HG03565 (cell line): ENCODE results near the gene SLC8B1.

ENCODE experiments used
- ATAC-seq: cut with Tn5 transposase; IDR thresholded peaks from one replicate; pipeline ENCODE4 v1.9.1; 2021; ENCODE audit warnings: mild to moderate bottlenecking, moderate library complexity; ENCODE audit not compliant: unreplicated experiment

Gene SLC8B1

DNA sequence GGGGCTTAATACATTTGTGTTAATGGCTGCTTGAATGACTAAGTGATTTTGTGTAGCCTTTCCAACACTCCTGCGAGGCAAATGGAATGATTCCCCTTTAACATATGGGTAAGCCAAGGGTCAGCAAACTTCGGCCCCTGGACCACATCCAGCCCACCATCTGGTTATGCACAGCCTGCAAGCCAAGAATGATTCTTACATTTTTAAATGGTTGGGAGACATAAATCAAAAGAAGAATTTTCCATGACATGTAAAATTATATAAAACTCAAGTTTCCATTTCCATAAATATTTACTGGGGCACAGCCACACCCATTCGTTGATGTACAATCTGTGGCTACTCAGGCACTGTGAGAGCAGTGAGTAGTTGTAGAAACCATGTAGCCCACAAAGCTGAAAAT is 9.0 kb downstream of the SLC8B1 start:
- ATAC-seq, result no peak

DNA sequence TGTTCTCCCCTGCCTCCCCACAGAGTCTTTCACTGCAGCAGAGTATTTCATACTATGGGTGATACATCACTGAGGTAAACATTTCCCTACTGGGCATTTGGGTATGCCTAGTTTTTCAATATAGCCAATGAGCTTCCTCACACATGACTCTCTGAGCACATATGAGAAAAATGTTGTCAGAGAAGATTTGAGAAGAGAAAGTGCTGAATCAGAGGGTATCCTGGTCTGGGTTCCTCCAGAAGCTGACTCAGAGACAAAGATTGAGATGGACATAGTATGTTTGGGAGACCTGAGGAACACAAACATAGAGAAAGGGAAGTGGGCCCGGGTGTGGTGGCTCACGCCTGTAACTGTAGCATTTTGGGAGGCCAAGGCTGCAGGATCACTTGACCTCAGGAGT is 12.6 kb downstream of the SLC8B1 start:
- no peak for ATAC-seq

DNA sequence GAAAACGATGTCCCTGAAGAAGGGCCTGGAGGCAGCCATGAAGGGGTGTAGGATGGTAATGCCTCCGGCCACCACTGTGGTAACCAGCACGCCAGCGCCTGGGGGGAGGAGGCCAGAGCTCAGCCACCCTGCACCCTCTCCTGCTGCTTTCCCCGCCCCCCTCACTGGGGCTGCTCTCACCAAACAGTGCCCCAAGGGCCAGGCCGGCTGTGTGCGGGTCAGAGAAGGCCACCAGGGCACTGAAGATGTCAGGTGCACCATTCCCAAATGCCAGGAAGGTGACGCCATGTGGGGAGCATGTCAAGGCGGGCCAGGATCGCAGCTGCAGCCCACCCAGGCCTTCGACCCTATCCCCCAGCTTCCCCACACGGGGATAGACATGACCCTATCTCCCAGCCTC is 14.5 kb downstream of the SLC8B1 start:
- no peak for ATAC-seq

DNA sequence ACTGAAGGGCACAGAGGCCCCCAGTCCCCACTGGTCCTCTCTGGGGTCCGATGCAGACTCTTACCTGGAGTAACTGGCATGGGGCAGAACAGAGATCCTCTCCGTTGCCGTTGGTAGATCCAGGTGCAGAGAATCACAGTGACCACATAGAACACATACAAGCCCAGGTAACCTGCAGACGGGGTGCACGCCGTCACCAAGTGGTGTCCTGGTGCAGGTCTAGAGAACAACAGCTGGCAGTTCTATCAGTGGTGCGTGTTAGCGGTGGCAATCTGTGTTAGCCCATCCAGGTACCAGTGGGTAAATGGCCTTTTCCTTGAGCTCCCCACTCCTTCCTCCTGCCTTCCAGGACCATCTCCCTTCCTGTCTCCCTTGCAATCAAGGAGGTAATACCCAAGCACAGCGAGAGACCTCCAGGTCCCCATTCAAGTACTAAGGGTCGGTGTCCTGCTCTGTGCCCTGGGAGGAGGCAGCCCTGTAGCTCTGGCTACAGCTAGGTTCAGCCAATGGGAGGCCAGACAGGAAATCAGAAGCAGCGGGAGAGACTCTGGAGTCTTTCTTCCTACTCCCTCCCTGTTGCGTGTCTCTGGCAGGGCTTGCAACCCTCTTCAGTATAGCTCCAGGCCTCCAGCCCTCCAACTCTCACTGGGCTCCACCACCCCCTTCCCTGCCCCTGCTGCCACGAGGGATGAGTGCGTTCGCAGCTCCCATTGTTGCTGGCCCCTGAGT is 15.8 kb downstream of the SLC8B1 start:
- ATAC-seq, result no peak

DNA sequence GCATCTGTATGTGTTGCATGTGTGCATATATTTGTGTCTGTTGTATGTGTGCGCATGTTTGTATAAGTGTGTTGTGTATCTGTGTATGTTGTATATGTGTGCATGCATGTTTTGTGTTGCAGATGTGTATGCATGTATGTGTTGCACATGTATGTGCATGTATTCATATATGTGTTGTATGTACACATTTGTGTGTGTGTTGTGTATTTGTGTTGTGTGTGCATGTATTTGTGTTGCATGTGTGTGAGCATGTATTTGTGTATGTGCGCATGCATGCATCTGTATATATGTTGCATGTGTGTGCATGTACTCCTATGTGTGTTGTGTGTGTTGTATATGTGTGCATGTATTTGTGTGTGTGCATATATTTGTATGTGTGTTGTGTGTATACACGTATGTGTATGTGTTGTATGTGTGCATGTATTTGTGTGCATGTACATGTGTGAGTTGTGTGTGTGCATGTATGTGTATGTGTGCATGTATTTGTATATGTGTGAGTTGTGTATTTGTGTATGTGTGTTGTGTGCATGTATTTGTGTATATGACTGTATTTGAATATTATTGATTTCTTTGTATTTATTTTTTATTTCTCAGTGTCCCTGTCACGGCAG is 16.8 kb downstream of the SLC8B1 start:
- no peak for ATAC-seq

DNA sequence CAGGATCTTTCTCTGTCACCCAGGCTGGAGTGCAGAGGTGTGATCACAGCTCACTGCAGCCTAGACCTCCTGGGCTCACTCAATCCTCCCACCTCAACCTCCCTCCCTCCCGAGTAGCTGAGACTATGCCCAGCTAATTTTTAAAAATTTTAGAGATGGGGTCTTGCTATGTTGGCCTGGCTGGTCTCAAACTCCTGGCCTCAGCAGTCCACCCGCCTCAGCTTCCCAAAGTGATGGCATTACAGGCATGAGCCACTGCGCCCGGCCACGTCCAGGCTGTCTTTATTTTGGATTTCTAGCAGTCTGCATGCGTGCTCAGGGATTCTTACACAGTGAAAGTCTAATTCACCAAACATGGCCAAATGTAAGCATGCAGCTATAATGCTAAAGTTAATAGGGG is 17.8 kb downstream of the SLC8B1 start:
- ATAC-seq, result no peak

DNA sequence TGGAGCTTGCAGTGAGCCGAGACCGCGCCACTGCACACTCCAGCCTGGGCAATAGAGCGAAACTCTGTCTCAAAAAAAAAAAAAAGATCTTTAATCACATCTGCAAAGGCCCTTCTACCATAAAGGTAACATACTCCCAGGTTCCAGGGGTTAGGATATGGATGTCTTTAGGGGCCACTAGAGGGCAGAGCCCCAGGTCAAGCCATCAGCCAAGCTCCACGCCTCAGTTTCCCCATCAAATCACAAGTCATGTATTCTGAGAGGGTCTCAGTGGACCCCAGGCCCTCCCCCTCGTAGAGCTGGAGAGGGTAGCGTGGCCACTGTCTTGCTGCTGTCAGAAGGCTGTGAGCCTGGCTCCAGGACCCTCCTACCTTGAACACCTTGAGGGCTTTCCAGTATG is 18.8 kb downstream of the SLC8B1 start:
- no peak for ATAC-seq

DNA sequence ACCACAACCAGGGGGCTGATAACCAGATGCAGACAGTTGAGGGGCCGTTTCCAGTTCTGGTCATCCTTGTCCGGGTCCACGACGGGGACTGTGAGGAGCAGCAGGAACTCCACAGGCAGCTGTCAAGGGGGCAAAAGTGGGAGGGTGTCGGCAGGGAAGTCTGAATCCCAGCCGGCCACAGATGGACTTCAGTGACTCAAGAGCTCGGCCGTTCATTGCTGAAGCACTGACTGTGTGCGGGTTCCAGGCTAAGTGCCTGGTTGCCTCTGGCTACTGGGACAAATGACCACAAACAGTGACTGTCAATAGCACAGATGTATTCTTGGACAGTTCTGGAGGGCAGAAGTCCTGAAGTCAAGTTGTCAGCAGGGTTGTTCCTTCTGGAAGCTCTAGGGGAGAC is 19.6 kb downstream of the SLC8B1 start:
- ATAC-seq, result no peak

DNA sequence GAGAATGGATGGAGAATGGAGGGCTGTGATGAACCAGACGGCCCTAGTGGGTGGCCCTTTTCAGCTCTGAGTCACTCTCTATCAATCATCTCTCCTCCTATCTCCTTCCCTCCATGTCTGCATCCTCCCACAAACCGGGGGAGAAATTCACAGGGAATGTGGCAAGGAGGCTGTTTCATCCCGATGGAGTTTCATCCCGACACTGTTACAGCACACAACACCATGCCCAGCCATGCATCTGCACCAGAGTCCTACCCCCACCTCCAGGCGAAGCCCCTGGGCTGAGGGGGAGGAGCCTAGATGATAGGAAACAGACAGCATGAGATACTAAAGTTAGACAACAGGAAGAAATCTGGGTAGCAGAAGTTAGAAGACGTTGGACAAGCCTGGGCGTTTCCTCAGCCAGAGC is 20.8 kb downstream of the SLC8B1 start:
- ATAC-seq, result no peak

DNA sequence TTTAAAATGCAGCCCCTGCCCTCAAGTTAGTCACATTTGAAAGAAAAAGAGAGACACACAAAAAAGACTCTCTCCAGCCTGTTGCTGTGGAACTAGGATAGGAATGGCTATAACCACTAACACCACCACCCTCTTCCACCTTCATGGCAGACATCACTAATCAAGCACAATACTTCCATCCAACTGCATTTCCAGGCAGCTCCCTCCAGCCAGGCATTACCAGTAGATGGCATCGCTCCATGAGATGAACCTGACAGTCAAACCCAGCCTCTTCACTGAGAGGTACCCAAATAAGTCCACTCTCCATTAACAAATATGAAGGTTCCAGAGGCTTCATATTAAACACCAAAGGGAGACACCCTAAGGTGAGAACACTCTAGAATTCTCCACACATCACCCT is 24.4 kb downstream of the SLC8B1 start:
- ATAC-seq, result no peak

DNA sequence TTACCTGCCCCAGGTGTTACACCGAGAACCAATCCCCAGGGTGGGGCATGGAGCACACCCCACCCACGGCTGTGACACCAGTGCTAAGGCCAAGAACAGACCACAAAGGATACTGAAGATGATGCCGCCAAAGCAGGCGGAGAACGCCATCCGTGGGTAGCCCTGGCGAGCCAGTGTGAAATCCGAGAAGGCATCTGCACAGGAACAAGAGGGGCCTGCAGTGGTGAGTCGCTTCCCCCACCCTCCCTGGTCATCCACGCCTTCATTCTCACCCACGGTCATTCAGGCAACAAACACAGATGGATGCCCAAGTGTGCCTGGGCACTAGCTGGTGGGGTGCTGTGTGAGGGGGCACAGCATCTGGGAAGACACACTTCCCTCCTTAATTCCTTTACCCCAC is 28.5 kb downstream of the SLC8B1 start:
- no peak for ATAC-seq

DNA sequence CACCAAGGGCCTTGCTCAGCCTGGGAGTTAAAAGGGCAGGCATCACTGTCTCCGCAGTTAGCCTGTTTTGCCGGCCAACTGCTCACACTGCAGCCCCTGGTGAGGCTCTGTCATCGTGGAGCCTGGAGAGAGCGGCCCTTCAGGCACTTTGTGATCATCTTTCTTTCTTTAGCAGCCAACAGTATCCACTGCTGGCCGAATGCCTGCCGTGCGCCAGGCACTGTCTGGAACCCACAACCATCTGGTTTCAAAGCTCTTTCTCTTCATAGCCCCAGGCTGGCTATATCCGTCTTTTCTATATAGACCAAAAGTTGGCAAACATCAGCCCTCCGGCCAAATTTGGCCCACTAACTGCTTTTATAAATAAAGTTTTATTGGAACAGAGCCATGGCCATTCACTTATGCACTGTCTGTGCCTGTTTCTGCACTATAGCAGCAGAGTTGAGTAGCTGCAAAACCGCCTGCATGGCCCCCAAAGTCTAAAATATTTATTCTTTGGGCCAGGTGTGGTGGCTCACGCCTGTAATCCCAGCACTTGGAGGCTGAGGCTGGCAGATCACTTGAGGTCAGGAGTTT is 29.5 kb downstream of the SLC8B1 start:
- ATAC-seq, result no peak

DNA sequence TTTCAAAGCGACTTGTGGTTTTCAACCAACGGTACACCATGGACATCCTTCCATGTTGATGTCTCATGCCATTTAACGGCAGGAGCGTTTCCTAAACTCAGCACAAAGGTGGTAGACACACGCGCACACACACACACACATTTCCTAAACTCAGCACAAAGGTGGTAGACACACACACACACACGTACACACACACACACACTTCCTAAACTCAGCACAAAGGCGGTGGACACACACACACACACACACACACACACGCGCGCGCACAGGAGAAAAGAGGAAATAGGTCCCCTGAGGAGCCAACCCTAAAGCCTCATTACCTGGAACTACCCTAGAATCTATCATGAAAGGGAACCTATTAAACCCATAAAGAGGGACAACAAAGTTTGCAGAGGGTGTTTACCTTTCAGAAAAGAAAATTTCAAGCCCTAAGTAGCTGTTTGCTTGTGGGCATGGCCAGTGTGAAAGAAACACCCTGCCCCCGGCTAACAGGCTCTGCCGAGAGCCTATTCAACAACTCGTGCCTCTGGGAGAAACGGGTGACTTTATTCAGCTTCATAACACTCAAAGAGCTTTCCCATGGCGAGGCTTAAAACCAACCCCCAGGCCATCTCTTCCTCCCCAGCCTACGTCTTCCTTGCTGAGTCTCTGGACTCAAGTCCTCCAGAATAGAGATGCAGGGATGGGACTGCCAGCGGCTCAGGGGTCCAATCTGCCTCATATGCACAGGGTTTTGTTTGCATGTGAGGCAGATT is 31.8 kb downstream of the SLC8B1 start:
- ATAC-seq, result no peak

DNA sequence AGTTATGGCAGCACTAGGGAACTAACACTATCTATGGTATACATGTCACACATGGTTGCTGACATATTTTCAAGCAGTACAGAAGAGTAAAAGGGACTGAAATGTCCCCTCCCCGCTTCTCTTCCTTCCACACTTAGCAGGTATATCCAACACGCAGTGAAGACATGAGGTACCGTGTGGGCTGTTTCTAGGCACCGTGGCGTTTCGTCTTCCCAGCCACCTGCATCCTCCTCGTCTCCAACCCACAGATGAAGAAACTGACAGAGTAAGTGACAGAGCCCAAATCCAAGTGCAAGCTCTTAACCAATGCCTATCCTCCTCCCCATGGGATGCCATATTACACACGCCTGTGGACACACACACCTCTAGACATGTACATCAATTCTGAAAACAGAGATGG is 32.4 kb downstream of the SLC8B1 start:
- ATAC-seq, result no peak

DNA sequence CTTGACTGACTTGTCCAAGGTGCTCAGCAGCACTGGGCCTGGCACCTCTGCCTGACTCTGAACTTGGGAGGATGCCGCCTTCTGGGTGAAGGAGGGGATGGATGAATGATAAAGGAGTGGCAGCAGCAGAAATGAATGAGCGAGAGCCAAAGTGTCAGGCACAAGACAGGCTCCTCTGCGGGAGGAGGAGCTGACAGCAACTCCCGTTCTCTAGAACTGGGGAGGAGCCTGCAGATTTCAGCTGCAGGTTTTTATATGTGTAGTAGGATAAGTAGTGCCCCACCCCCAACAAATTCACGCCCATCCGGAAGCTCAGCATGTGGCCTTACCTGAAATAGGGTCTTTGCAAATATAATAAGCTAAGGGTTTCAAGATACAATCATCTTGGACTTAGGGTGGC is 33.1 kb downstream of the SLC8B1 start:
- no peak for ATAC-seq

DNA sequence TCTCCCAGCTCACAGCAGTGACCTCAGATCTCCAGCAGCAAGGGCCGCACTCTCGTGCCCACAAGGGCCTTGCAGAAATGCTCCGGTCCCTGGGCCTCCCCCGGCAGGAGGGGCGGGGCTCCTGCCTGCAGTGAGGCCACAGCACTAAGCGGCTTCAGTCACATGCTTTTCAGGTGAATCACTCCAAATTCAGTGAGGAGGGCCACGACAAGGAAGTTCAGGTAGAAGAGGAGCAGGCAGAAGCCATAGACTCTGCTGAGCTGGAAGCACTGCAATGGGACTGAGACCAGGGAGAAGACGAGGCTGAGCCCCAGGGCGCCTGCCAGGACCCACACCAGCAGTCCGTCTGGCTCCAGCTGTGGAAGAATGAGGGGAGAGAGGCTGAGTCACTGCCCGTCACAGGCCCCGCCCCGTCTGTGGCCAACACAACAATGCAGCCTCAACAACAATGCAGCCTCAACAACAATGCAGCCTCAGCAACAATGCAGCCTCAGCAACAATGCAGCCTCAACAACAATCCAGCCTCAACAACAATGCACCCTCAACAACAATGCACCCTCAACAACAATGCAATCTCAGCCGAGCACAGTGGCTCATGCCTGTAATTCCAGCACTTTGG is 35.2 kb downstream of the SLC8B1 start:
- ATAC-seq, result no peak

DNA sequence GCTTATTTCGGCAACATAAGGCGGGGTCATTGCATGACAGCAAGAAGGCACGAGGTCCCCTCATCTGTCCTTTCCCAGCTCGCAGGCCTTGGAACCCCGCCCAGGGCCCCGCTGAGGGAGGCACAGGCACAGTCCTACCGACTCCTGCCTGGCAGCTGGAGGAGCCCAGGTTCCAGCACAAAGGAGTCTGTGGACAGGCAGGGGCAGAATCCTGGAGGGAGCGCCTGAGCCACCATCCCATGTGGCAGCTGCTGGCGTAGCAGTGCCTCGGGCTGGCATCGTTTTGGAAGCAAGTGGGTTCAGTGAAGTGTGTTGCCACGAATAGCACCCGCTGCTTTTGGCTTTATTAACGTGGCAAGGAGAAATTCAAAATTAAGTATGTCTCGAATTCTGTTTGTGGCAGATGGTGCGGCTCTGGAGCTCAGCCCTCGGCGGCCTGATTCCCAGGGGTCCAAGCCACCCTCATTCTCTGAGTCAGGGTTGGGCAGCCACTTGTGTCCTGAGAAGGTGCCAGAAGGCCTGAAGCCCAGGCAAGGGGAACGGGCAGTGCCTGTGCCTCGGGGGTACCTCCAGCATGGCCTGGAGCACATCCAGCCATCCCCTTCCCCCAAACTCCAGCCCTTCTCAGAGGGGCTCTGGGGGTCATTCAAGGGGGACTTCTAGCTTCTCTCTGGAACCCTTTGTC is 35.9 kb downstream of the SLC8B1 start:
- ATAC-seq, result no peak

DNA sequence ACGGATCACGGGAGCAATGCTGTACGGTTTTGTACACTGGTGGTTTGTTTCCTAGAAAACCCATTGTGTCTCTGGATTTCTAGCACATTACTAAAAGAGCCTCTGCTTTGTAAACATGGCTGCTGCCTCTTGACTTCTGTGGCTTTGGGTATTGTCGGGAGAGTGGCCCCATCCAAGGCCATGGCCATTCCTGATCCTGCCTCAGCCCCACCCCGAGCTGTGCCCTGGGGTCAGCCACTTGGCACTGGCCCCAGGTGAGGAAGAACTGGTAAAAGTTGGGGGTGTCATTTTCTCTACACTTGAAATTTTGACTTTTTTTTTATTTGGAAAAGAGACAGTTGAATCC is 36.5 kb downstream of the SLC8B1 start:
- no peak for ATAC-seq

DNA sequence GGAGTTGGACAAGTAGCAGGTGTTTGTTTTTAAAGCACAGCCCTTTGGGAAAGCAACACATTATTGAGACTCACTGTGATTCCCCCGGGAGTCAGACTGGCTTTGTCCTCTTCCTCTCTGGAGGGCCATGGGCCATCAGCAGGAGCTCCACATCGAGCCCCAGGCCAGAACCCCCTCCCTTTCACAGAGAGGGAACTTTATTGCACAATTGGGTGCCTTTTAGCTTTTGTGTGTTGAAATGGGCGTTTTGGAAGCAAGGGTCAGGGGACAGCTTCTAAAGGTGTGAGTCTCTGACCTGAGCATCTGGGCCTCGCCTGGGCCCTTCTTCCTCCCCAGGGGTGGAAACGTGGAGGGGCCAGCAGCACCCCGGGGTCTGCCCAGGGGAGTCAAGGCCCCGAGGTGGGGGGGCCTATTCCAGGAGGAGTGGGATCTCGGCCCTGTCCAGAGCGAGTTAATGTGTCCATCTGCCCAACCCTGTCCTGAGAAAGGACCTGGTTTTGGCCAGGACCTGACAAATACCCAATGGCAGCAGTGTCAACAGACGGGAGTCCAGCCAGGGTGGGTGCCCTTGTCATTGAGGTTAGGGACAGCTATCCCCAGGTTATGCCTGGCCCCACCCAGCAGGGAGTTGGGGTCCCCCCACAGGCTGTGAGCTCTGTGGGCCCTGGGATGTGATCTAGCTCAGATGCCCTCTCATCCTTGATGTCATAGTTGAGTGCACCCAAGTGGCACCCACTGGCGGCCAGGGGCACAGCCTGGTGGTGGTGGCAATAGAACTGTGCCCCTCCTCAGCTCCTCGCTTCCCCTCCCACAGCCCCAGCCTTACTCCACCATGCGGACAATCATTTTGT is 37.1 kb downstream of the SLC8B1 start:
- ATAC-seq, result no peak

DNA sequence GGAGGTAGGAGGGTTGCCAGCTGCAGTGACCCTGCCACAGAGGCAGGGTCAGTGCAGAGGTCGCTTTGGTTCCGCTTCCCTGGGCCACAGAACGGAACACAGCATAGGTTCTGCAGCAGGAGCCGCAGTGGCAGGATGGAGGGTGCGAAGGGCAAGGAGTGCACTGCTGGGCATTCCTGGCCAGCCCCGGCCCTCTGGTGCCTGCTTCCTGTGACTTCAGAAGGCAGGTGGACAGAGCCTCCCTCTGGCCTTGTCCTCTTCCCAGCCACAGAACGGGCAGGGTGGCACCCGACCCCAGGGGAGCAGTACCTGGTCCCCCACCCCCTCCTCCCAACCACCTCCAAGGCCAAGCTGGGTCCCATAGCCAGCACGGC is 37.7 kb downstream of the SLC8B1 start:
- ATAC-seq, result no peak
